A549 (cell line): ENCODE results near the gene GRID1. TPM values are rescaled to one million over a fixed set of nuclear protein-coding genes. Genes with fewer than 3 reads are reported as not detected.

Experiments
- ATAC-seq, 2 experiments: fragments of 200-7000 bp in 1 of 2; fragments of >200 bp in 1 of 2; cut with Nextera tagmentation in 1 of 2; cut with Tn5 transposase in 1 of 2; 3 replicates each; pipeline versions ENCODE4 v1.8.0 to v1.9.1; 2018 to 2020; ENCODE audit warnings: mild to moderate bottlenecking in 1 of 2, moderate library complexity in 1 of 2
- CTCF ChIA-PET: fragments of 300-600 bp; sonication (Branson Sonifier 250); formaldehyde crosslinking; extraction: SDS; loops from one replicate; lab custom pipeline; 2021; ENCODE audit warnings: antibody characterized with exemption, inconsistent platforms; lab: Yijun Ruan, JAX
- POLR2A ChIA-PET: fragments of 350-600 bp; formaldehyde crosslinking; extraction: SDS; loops from one replicate; lab custom pipeline; 2021; ENCODE audit warnings: antibody characterized with exemption, inconsistent platforms; lab: Yijun Ruan, JAX
- DNase-seq, 2 experiments: peaks; one replicate each; pipeline versions ENCODE4 v3.0.0 to v3.0.0-alpha.2; 2011 to 2016; ENCODE audit warnings: low read depth in 1 of 2, low spot score in 1 of 2
- FAIRE-seq: peaks from 2 replicates; lab custom pipeline; 2011; peaks lifted over from hg19 to GRCh38; lab: Jason Lieb, UNC
- H3K27ac ChIP-seq, 2 experiments: fragments of >200 bp; sonication (Bioruptor Twin); formaldehyde crosslinking; 3 replicates each; pipeline ENCODE4 v1.5.1; 2016 to 2017
- H3K4me1 ChIP-seq: fragments of >200 bp; sonication (Bioruptor Twin); formaldehyde crosslinking; 3 replicates; pipeline ENCODE4 v1.6.1; 2016
- H3K4me2 ChIP-seq: fragments of >200 bp; sonication (Bioruptor Twin); formaldehyde crosslinking; 3 replicates; pipeline ENCODE4 v1.6.1; 2016
- H3K4me3 ChIP-seq: fragments of >200 bp; sonication (Bioruptor Twin); formaldehyde crosslinking; 3 replicates; pipeline ENCODE4 v1.5.1; 2016
- H3K9me3 ChIP-seq: fragments of >200 bp; sonication (Bioruptor Twin); formaldehyde crosslinking; 3 replicates; pipeline ENCODE4 v1.6.1; 2016
- BCL3 ChIP-seq: fragments of >200 bp; sonication (Bioruptor Twin); formaldehyde crosslinking; IDR thresholded peaks from 3 replicates; pipeline ENCODE4 v1.6.1; 2016
- E2F6 ChIP-seq: IDR thresholded peaks from 2 replicates; pipeline ENCODE4 v1.6.1; 2012; ENCODE audit warnings: low read depth, borderline replicate concordance
- EHF ChIP-seq: fragments of 250-450 bp; sonication (Bioruptor Pico); IDR thresholded peaks from 2 replicates; pipeline ENCODE4 v1.5.0; 2020; ENCODE audit warnings: mild to moderate bottlenecking
- EHMT2 ChIP-seq: fragments of 200-600 bp; sonication (generic); IDR thresholded peaks from 2 replicates; pipeline ENCODE4 v1.6.1; 2016; ENCODE audit warnings: antibody characterized with exemption, low read depth, mild to moderate bottlenecking, moderate library complexity
- FOSB ChIP-seq: fragments of 250-450 bp; sonication (Bioruptor Pico); IDR thresholded peaks from 2 replicates; pipeline ENCODE4 v1.5.0; 2020; ENCODE audit warnings: mild to moderate bottlenecking, moderate library complexity
- HEYL ChIP-seq: fragments of 250-450 bp; sonication (Bioruptor Pico); IDR thresholded peaks from 2 replicates; pipeline ENCODE4 v1.8.0; 2021; ENCODE audit warnings: mild to moderate bottlenecking, moderate library complexity
- HMGXB4 ChIP-seq: fragments of 250-450 bp; sonication (Bioruptor Pico); IDR thresholded peaks from 2 replicates; pipeline ENCODE4 v1.5.0; 2021; ENCODE audit warnings: mild to moderate bottlenecking, moderate library complexity, borderline replicate concordance
- JUNB ChIP-seq: fragments of >200 bp; sonication (Bioruptor Twin); formaldehyde crosslinking; IDR thresholded peaks from 2 replicates; pipeline ENCODE4 v1.6.1; 2016
- KDM1A ChIP-seq: fragments of 200-600 bp; sonication (generic); IDR thresholded peaks from 2 replicates; pipeline ENCODE4 v1.6.1; 2016; ENCODE audit warnings: low read depth, mild to moderate bottlenecking
- MAFK ChIP-seq: fragments of 450-650 bp; IDR thresholded peaks from 2 replicates; pipeline ENCODE4 v1.6.1; 2014; ENCODE audit not compliant: partially characterized antibody
- MAZ ChIP-seq: fragments of 150-350 bp; IDR thresholded peaks from 2 replicates; pipeline ENCODE4 v1.6.1; 2014; ENCODE audit warnings: antibody characterized with exemption, low read depth, low read length, borderline replicate concordance
- NPAS2 ChIP-seq: fragments of 250-450 bp; sonication (Bioruptor Pico); IDR thresholded peaks from 2 replicates; pipeline ENCODE4 v1.8.0; 2022; ENCODE audit warnings: mild to moderate bottlenecking, moderate library complexity, borderline replicate concordance
- PHF8 ChIP-seq: fragments of 200-600 bp; sonication (generic); IDR thresholded peaks from 2 replicates; pipeline ENCODE4 v1.6.1; 2016; ENCODE audit warnings: low read depth, mild to moderate bottlenecking, antibody characterized with exemption, moderate library complexity, borderline replicate concordance
- POLR2AphosphoS2 ChIP-seq: conservative IDR thresholded peaks from 2 replicates; pipeline ENCODE4 v1.6.1; 2012; ENCODE audit warnings: low read length, improper control_type of control experiment, inconsistent platforms
- RAD21 ChIP-seq, 2 experiments: fragments of >200 bp in 1 of 2; sonication (Bioruptor Twin) in 1 of 2; formaldehyde crosslinking in 1 of 2; IDR thresholded peaks in 1 of 2; conservative IDR thresholded peaks in 1 of 2; 2 replicates in 1 of 2; 3 replicates in 1 of 2; pipeline ENCODE4 v1.6.1; 2012 to 2018; ENCODE audit warnings: inconsistent platforms in 1 of 2
- RARB ChIP-seq: fragments of 250-450 bp; sonication (Bioruptor Pico); IDR thresholded peaks from 2 replicates; pipeline ENCODE4 v1.8.0; 2021; ENCODE audit warnings: mild to moderate bottlenecking, moderate library complexity
- REST ChIP-seq: fragments of 200-600 bp; sonication (generic); IDR thresholded peaks from 2 replicates; pipeline ENCODE4 v1.6.1; 2016; ENCODE audit warnings: antibody characterized with exemption, mild to moderate bottlenecking, moderate library complexity
- ZFP36 ChIP-seq: fragments of 450-650 bp; IDR thresholded peaks from 2 replicates; pipeline ENCODE4 v1.6.1; 2014; ENCODE audit warnings: borderline replicate concordance; ENCODE audit not compliant: partially characterized antibody
- ZNF302 ChIP-seq: fragments of 250-450 bp; sonication (Bioruptor Pico); IDR thresholded peaks from 2 replicates; pipeline ENCODE4 v1.9.0; 2021; ENCODE audit warnings: inconsistent platforms, mild to moderate bottlenecking, moderate library complexity
- WGBS: methylation state at CpG from one replicate; pipeline ENCODE4 v1.1.6; 2017; ENCODE audit errors: missing lambda C conversion rate; 5-methylcytosine and 5-hydroxymethylcytosine counted together
- polyA plus RNA-seq, 4 experiments: library from polyadenylated mRNA; depleted of rRNA in 3 of 4; stranded (reverse); fragments of >200 nt; fragmentation: RNase III in 1 of 4; extraction: RNeasy Plus Mini Kit Qiagen cat#74134 plus additional on column Dnase treatment in 1 of 4; gene quantifications; 2 replicates in 3 of 4; 3 replicates in 1 of 4; pipeline ENCODE4 v1.2.3, GENCODE V29; 2011 to 2017
- TF ChIP-seq, protein P1 (sequence below): IDR thresholded peaks from 2 replicates; pipeline ENCODE4 v1.6.1; 2012
- TF ChIP-seq, protein P2 (sequence below): fragments of >200 bp; sonication (Bioruptor Twin); formaldehyde crosslinking; IDR thresholded peaks from 2 replicates; pipeline ENCODE4 v1.6.1; 2016

GRID1 gene
- polyA plus RNA-seq, 2 of the 4 experiments (the other 2 are of a cell fraction), result 0.14 to 0.30 TPM

DNA sequence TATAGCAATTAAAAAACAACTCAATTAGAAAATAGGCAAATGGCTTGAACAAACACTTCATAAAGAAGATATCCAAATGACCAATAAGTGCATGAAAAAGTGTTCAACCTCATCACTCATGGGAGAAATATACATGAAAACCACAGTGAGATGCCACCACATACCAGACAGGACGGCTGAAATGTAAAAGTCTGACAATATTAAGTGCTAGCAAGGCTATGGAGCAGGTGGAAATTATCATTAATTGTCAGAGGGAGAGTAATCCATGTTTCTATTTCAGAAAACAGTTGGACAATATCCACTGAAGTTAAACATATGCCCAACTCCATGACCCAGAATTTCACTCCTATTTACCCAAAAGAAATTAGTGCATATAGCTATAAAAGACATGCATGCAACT is 42.6 kb upstream of the GRID1 start:
- no peak for TF ChIP-seq ZFP36
- no peak for TF ChIP-seq RARB (CRISPR knock-in tag)
- no peak for TF ChIP-seq MAFK
- TF ChIP-seq, protein P1, sequence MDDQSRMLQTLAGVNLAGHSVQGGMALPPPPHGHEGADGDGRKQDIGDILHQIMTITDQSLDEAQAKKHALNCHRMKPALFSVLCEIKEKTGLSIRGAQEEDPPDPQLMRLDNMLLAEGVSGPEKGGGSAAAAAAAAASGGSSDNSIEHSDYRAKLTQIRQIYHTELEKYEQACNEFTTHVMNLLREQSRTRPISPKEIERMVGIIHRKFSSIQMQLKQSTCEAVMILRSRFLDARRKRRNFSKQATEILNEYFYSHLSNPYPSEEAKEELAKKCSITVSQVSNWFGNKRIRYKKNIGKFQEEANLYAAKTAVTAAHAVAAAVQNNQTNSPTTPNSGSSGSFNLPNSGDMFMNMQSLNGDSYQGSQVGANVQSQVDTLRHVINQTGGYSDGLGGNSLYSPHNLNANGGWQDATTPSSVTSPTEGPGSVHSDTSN, result no peak
- TF ChIP-seq POLR2AphosphoS2, result no peak
- TF ChIP-seq REST, result no peak
- no peak for ATAC-seq
- CTCF ChIA-PET, result interaction anchor here (0.8 to 3.1 kb wide), 2 partner anchors 8 to 10 kb away, joined by 3 to 18 read pairs; no protein-coding TSS in a partner anchor
- Histone ChIP-seq H3K4me2 (no peak overlapping the region), H3K4me1 (peaks cover 6% of the 10 kb centered on the region; the same call in 1 of the 3 replicates), H3K4me3 (no peak overlapping the region), H3K9me3 (peaks cover 6% of the 10 kb centered on the region), H3K27ac (no peak overlapping the region)
- WGBS, result 31% methylated on average over 1 of the region's 1 CpG
- POLR2A ChIA-PET, result interaction anchor here (0.9 kb wide), 1 partner anchor 9 kb away, joined by 4 read pairs; no protein-coding TSS in a partner anchor
- no peak for DNase-seq
- no peak for FAIRE-seq

- no peak overlapping the region for H3K4me3 ChIP-seq
- H3K9me3 ChIP-seq, result no peaks in the 10 kb centered on the region
- ChIA-PET POLR2A (interaction anchor here (0.6 to 0.7 kb wide), 2 partner anchors 19 to 123 kb away, joined by 4 to 5 read pairs; no protein-coding TSS in a partner anchor), CTCF (interaction anchor here (1.3 kb wide), 1 partner anchor 182 kb away, joined by 7 read pairs; no protein-coding TSS in a partner anchor)
- no peak overlapping the region; the same call in 2 of the 3 replicates for H3K4me2 ChIP-seq
- H3K27ac ChIP-seq, result peak overlapping the region in 1 of 2 experiments; percentile 32; a peak in 1 of 6 replicates
- WGBS, result 77% methylated on average over 6 of the region's 6 CpGs
- ATAC-seq (no peak), FAIRE-seq (no peak), DNase-seq (no peak)
- TF ChIP-seq POLR2AphosphoS2 (no peak), BCL3 (no peak), EHMT2 (no peak), ZFP36 (no peak), RAD21 (conservative IDR thresholded peaks at IDR 0.05 in 1 of 2, IDR thresholded peaks at IDR 0.05 in 1 of 2) (no peak), MAZ (no peak), JUNB (no peak), HMGXB4 (no peak), EHF (CRISPR knock-in tag) (no peak), HEYL (no peak), E2F6 (no peak), PHF8 (no peak), KDM1A (no peak), NPAS2 (CRISPR knock-in tag) (no peak), FOSB (no peak), ZNF302 (CRISPR knock-in tag) (no peak)
- TF ChIP-seq, protein P2, sequence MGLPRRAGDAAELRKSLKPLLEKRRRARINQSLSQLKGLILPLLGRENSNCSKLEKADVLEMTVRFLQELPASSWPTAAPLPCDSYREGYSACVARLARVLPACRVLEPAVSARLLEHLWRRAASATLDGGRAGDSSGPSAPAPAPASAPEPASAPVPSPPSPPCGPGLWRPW, result no peak
- TF ChIP-seq, protein P1, result no peak
- peaks cover 23% of the 10 kb centered on the region for H3K4me1 ChIP-seq
These were observed 36.7 kb upstream of the GRID1 start for GRCh38 chr10:86403183-86403797.
